K562 (cell line): ENCODE data around the gene MPL. TPM values are rescaled to one million over a fixed set of nuclear protein-coding genes. Genes with fewer than 3 reads are reported as not detected.
A peak's percentile ranks its signal among the peaks of the same experiment; 100 is the strongest.

Experiments
- ATAC-seq: fragments of 200-7000 bp; cut with Tn5 transposase; 3 replicates; pipeline ENCODE4 v1.9.1; 2020; ENCODE audit warnings: moderate library complexity
- BruUV-seq: library from RNA; stranded (reverse); fragments of 400-500 nt; replicated peaks from 2 replicates; lab custom pipeline; 2021; lab: Mats Ljungman, UMichigan
- CTCF ChIA-PET: fragments of 300-600 bp; formaldehyde crosslinking; extraction: SDS; loops from one replicate; lab custom pipeline; 2021; ENCODE audit warnings: low intra/inter-chr PET ratio; lab: Yijun Ruan, JAX
- POLR2A ChIA-PET: fragments of 300-600, 350-650 bp; sonication (Branson Sonifier 250); formaldehyde crosslinking; extraction: SDS; loops from one replicate; lab custom pipeline; 2021; ENCODE audit warnings: antibody characterized with exemption, inconsistent platforms; lab: Yijun Ruan, JAX
- DNase-seq, 4 experiments: peaks; one replicate each; pipeline versions ENCODE4 v3.0.0 to v3.0.0-alpha.2; 2011 to 2018; ENCODE audit warnings: low spot score in 3 of 4, mixed read lengths in 3 of 4; ENCODE audit errors: extremely low read depth in 1 of 4
- FAIRE-seq: peaks from 2 replicates; lab custom pipeline; 2011; peaks lifted over from hg19 to GRCh38; lab: Jason Lieb, UNC
- H2AFZ ChIP-seq: 2 replicates; pipeline ENCODE4 v1.6.0; 2011; ENCODE audit warnings: low read depth, low read length, control low read depth, inconsistent platforms
- H3K27ac ChIP-seq: fragments of 200-600 bp; 3 replicates; pipeline ENCODE4 v1.8.0; 2011; ENCODE audit warnings: low read depth, mild to moderate bottlenecking, control low read depth, inconsistent platforms, low read length, moderate library complexity, mixed read lengths; ENCODE audit errors: extremely low read depth
- H3K27me3 ChIP-seq, 2 experiments: fragments of 300-600 bp in 1 of 2; 2 replicates in 1 of 2; 3 replicates in 1 of 2; pipeline versions ENCODE4 v1.6.0 to v1.8.0; 2011; ENCODE audit warnings: inconsistent platforms in 2 of 2, low read length in 2 of 2, mild to moderate bottlenecking in 1 of 2, mixed read lengths in 1 of 2, moderate library complexity in 1 of 2; ENCODE audit not compliant: control insufficient read depth in 2 of 2, insufficient read depth in 2 of 2
- H3K36me3 ChIP-seq: fragments of 300-600 bp; 3 replicates; pipeline ENCODE4 v1.8.0; 2011; ENCODE audit warnings: mild to moderate bottlenecking, low read length, inconsistent platforms; ENCODE audit not compliant: control insufficient read depth, insufficient read depth
- H3K4me1 ChIP-seq, 2 experiments: fragments of 200-600 bp in 1 of 2; replicated peaks in 1 of 2; 2 replicates in 1 of 2; 3 replicates in 1 of 2; pipeline versions ENCODE4 v1.5.1 to v1.8.0; 2011; ENCODE audit warnings: inconsistent platforms in 2 of 2, low read length in 2 of 2, mild to moderate bottlenecking in 1 of 2, mixed read lengths in 1 of 2, moderate library complexity in 1 of 2; ENCODE audit not compliant: control insufficient read depth in 2 of 2, insufficient read depth in 2 of 2
- H3K4me2 ChIP-seq: 2 replicates; pipeline ENCODE4 v1.6.1; 2011; ENCODE audit warnings: low read length, control low read depth, inconsistent platforms, mixed read lengths; ENCODE audit not compliant: insufficient read depth
- H3K4me3 ChIP-seq: fragments of 200-600 bp; sonication (generic), shearing (Covaris generic); 2 replicates; pipeline ENCODE4 v1.5.1; 2016; ENCODE audit warnings: control low read depth, inconsistent platforms
- H3K79me2 ChIP-seq: fragments of 200-600 bp; 3 replicates; pipeline ENCODE4 v1.8.0; 2011; ENCODE audit warnings: low read length, inconsistent platforms; ENCODE audit not compliant: control insufficient read depth, insufficient read depth
- H3K9ac ChIP-seq, 2 experiments: 2 replicates each; pipeline versions ENCODE4 v1.6.0 to v1.6.1; 2011; ENCODE audit warnings: low read depth in 2 of 2, low read length in 2 of 2, control low read depth in 1 of 2, inconsistent platforms in 1 of 2, mild to moderate bottlenecking in 1 of 2, mixed read lengths in 1 of 2; ENCODE audit not compliant: insufficient read depth in 1 of 2
- H3K9me1 ChIP-seq: one replicate; pipeline ENCODE4 v1.6.0; 2011; ENCODE audit warnings: inconsistent platforms, mild to moderate bottlenecking, low read length, moderate library complexity; ENCODE audit not compliant: control insufficient read depth, insufficient read depth
- H3K9me3 ChIP-seq: replicated peaks from 2 replicates; pipeline ENCODE4 v1.5.1; 2011; ENCODE audit warnings: low read depth, low read length, inconsistent platforms; ENCODE audit not compliant: control insufficient read depth, insufficient read depth
- H4K20me1 ChIP-seq: replicated peaks from 2 replicates; pipeline ENCODE4 v1.6.1; 2011; ENCODE audit warnings: low read length, inconsistent platforms, mixed read lengths; ENCODE audit not compliant: control insufficient read depth, insufficient read depth
- EGR1 ChIP-seq: fragments of 450-650 bp; conservative IDR thresholded peaks from 2 replicates; pipeline ENCODE4 v1.6.1; 2017; ENCODE audit warnings: mild to moderate bottlenecking
- NONO ChIP-seq, 2 experiments: fragments of 200-400 bp in 1 of 2; fragments of 450-650 bp in 1 of 2; formaldehyde crosslinking in 1 of 2; IDR thresholded peaks; 2 replicates each; pipeline ENCODE4 v1.6.1; 2017; ENCODE audit warnings: low read depth in 2 of 2, mild to moderate bottlenecking in 2 of 2, moderate library complexity in 2 of 2, low read length in 1 of 2
- POLR3A ChIP-seq: IDR thresholded peaks from 2 replicates; pipeline ENCODE4 v1.6.1; 2011; ENCODE audit warnings: borderline replicate concordance, mild to moderate bottlenecking, moderate library complexity; ENCODE audit not compliant: insufficient read length, insufficient read depth; ENCODE audit errors: extremely low read depth
- RCOR1 ChIP-seq, 2 experiments: IDR thresholded peaks; 2 replicates each; pipeline ENCODE4 v1.6.1; 2012; ENCODE audit warnings: low read depth in 2 of 2, low read length in 2 of 2, borderline replicate concordance in 1 of 2, improper control_type of control experiment in 1 of 2
- TFAP4 ChIP-seq: sonication (generic); formaldehyde crosslinking; IDR thresholded peaks from 2 replicates; pipeline ENCODE4 v1.8.0; 2022; ENCODE audit warnings: missing genetic modification reagents, mild to moderate bottlenecking, moderate library complexity, borderline replicate concordance
- ZNF354B ChIP-seq: fragments of 250-450 bp; sonication (Bioruptor Pico); IDR thresholded peaks from 2 replicates; pipeline ENCODE4 v1.4.0; 2020
- ZNF778 ChIP-seq: fragments of 450-650 bp; formaldehyde crosslinking; IDR thresholded peaks from 2 replicates; pipeline ENCODE4 v1.4.0; 2020; ENCODE audit warnings: mild to moderate bottlenecking, moderate library complexity
- ZNF79 ChIP-seq: fragments of 250-450 bp; sonication (Bioruptor Pico); IDR thresholded peaks from 2 replicates; pipeline ENCODE4 v1.4.0; 2020; ENCODE audit warnings: low read depth, mild to moderate bottlenecking, moderate library complexity
- whole genome bisulfite sequencing: fragments of 100-300 bp; shearing (Covaris generic); methylation state at CpG from one replicate; pipeline ENCODE4 v1.1.6; 2016; ENCODE audit warnings: low coverage, mixed read lengths; ENCODE audit not compliant: insufficient coverage; ENCODE audit errors: missing lambda C conversion rate; 5-methylcytosine and 5-hydroxymethylcytosine counted together
- in situ Hi-C: fragments of 300-500 bp; cut with MboI; formaldehyde crosslinking; loops from 4 replicates; pipeline ENCODE4 v1.15.0; 2018; ENCODE audit warnings: inconsistent platforms, mixed read lengths
- intact Hi-C: fragments of 100-400 bp; cut with micrococcal nuclease; formaldehyde crosslinking; loops from 2 replicates; pipeline ENCODE4 v1.14.2; 2022
- polyA plus RNA-seq, 8 experiments: library from polyadenylated mRNA; depleted of rRNA in 4 of 8; stranded (reverse) in 5 of 8; unstranded in 3 of 8; fragments of >200 nt; fragmentation: Nextera tagmentation in 2 of 8; fragmentation: Illumina TruSeq in 1 of 8; extraction: Ambion mirVana in 2 of 8; extraction: Trizol in 1 of 8; gene quantifications; 2 replicates each; pipeline versions ENCODE4 v1.2.1 to v1.2.3, GENCODE V29; 2011 to 2014; ENCODE audit warnings: inconsistent platforms in 1 of 8, missing spikeins in 1 of 8
- total RNA-seq, 7 experiments: library from RNA; depleted of rRNA in 6 of 7; stranded (reverse); fragments of >200 nt in 6 of 7; fragmentation: Illumina TruSeq in 2 of 7; extraction: Trizol in 2 of 7; gene quantifications; 2 replicates each; pipeline versions ENCODE4 v1.2.1 to v1.2.3, GENCODE V29; 2011 to 2021; ENCODE audit warnings: low replicate concordance in 1 of 7

Gene MPL
- total and polyA plus RNA-seq, 9 of the 15 experiments (the other 6 are each of a cell fraction or from before 2014, with no cell fraction given), result not detected

- H3K27ac ChIP-seq, result no peak overlapping the region
These were observed 19.7 kb upstream of the MPL start for GRCh38 chr1:43317817-43318471.

More at GRCh38 chr1:43317817-43318471, 19.7 kb upstream of the MPL start:
- no peaks in the 10 kb centered on the region for H3K9me1 ChIP-seq
- FAIRE-seq (no peak), ATAC-seq (peak; percentile 42), DNase-seq (peak; percentile 44 to 59 (median 56))
- H2AFZ ChIP-seq, result no peak overlapping the region
- BruUV-seq, result no TSS peak
- 35% methylated on average over 15 of the region's 15 CpGs for WGBS
- peaks cover 8% of the 10 kb centered on the region; the same call in 1 of the 2 replicates for H4K20me1 ChIP-seq
- H3K4me2 ChIP-seq, result no peak overlapping the region
- in situ Hi-C loops, result no loop called here
- POLR2A ChIA-PET, result no interaction called here
- no peaks in the 10 kb centered on the region for H3K9me3 ChIP-seq
- no peaks in the 10 kb centered on the region for H3K36me3 ChIP-seq
- H3K9ac ChIP-seq, result peak overlapping the region in 1 of 2 experiments; percentile 77; a peak in 1 of 4 replicates
- CTCF ChIA-PET, result no interaction called here
- no peak overlapping the region for H3K4me3 ChIP-seq
- peaks cover 6 to 21% of the 10 kb centered on the region in 2 experiments; a peak in 3 of 5 replicates for H3K27me3 ChIP-seq
- TF ChIP-seq ZNF778 (CRISPR knock-in tag) (no peak), POLR3A (no peak), ZNF354B (CRISPR knock-in tag) (no peak), RCOR1 (IDR thresholded peaks at IDR 0.05; ENCODE audit: borderline replicate concordance in 1 of 2, low read depth in 2 of 2, low read length in 2 of 2) (peak in 1 of 2 experiments; percentile 26; a peak in 1 of 4 replicates), NONO (IDR thresholded peaks at IDR 0.05; ENCODE audit: low read depth in 2 of 2, low read length in 1 of 2) (no peak), EGR1 (peak; percentile 91), TFAP4 (0 out of 2 replicates have a peak, but pooled peaks have one; percentile 16), ZNF79 (CRISPR knock-in tag) (no peak)
- intact Hi-C loops, result no loop called here
- no peaks in the 10 kb centered on the region for H3K79me2 ChIP-seq
- peaks cover 3 to 14% of the 10 kb centered on the region in 2 experiments; a peak in 3 of 5 replicates for H3K4me1 ChIP-seq
